ENCODE measurements around the gene MYBPC1. TPM values are rescaled to one million over a fixed set of nuclear protein-coding genes. Genes with fewer than 3 reads are reported as not detected.
"Not testable (repeated sequence)": the region's sequence is repeated elsewhere in the genome, so short reads cannot be mapped to it uniquely, and the experiment has no call there.

MYBPC1 gene
- total RNA-seq, 3 donors from 2014 or later, result not detected

DNA sequence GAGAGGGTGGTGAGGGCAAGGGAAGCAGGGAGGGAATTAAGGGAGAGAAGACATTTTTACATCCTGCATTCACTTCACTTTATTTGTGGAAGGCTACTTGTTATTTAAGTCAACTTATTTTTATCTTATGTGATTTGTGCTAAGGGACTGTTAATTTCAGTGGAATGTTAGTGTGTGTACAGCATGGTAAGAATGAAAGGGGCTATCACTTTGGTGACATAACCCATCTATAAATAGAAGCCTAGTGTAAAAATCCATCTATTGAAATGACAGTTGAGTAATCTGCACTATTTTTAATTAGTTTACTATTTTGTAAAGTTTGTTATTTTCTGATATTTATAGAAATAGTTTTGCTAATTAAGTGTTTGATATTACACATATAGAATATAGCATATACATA lies 85.9 kb downstream of the MYBPC1 start:
- DNase-seq (no peak), ATAC-seq (no peak)
- no peaks in the 10 kb centered on the region for H3K9me3 Mint-ChIP-seq
- no peak overlapping the region for H3K4me3 Mint-ChIP-seq
- no peaks in the 10 kb centered on the region for H3K4me1 Mint-ChIP-seq (ENCODE audit: low read depth)
- peaks cover 6% of the 10 kb centered on the region for H3K27me3 Mint-ChIP-seq (ENCODE audit: low read depth)
- no peaks in the 10 kb centered on the region for H3K36me3 Mint-ChIP-seq (ENCODE audit: insufficient read depth)

DNA sequence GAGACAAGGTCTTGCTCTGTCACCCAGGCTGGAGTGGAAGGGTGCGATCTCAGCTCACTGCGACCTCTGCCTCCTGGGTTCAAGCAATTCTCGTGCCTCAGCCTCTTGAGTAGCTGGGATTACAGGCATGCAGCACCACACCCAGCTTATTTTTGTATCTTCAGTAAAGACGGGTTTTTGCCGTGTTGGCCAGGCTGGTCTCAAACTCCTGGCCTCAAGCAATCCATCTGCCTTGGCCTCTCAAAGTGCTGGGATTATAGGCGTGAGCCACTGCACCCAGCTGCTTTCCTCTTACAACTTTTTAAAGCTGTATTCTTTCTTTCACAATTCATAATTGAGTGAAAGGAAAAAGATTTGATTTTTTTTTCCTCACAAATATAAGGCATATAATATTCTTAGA lies 86.9 kb downstream of the MYBPC1 start:
- not testable (repeated sequence) for H3K27me3 Mint-ChIP-seq (ENCODE audit: low read depth); ATAC-seq; H3K4me3 Mint-ChIP-seq

DNA sequence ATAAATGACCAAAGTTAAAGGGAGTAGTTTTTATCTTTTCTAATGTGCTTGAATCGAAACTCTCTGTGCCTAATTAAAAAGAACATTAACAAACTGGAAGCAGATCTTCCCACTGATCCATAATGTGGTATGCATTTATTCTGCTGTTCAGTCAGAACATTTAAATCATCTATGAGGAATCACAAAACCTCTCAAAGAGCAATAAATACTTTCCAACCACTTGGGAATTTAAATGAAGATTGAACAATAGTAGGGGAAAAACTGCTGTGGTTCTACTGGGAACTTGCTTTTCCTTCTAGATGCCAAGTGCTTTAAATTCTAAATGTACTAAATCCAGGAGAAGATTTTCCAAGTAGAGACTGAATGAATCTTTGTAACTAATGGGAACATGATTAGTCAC lies 90.3 kb downstream of the MYBPC1 start:
- ATAC-seq (no peak), DNase-seq (no peak)
- no peaks in the 10 kb centered on the region for H3K36me3 Mint-ChIP-seq (ENCODE audit: insufficient read depth)
- peaks cover 6% of the 10 kb centered on the region for H3K27me3 Mint-ChIP-seq (ENCODE audit: low read depth)
- H3K4me3 Mint-ChIP-seq, result no peak overlapping the region
- H3K9me3 Mint-ChIP-seq, result no peaks in the 10 kb centered on the region
- no peaks in the 10 kb centered on the region for H3K4me1 Mint-ChIP-seq (ENCODE audit: low read depth)

More for the DNA sequence above, 86.9 kb downstream of the MYBPC1 start:
- H3K9me3 Mint-ChIP-seq; H3K4me1 Mint-ChIP-seq (ENCODE audit: low read depth); DNase-seq; H3K36me3 Mint-ChIP-seq (ENCODE audit: insufficient read depth): not testable (repeated sequence)

DNA sequence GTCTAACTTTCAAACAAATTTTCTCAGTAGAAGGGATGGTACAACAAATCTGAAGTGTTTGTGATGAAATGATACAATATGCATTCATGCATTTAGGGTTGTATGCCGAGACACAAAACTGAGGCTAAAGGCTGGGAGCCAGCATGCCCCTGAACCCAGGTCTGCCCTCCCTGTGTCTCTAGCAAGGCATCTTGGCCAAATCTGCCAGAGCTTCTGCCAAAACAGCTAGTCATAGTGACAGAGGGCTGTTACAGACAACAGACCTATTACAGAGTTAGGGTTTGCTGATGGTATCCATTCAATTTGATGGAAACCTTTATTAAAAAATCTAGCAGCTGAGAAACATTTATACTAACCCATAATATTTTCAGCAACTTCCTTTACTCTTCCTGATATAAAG lies 91.4 kb downstream of the MYBPC1 start:
- no peak for ATAC-seq
- no peak for DNase-seq
- Mint-ChIP-seq H3K9me3 (no peaks in the 10 kb centered on the region), H3K4me3 (no peak overlapping the region), H3K27me3 (ENCODE audit: low read depth) (peaks cover 6% of the 10 kb centered on the region), H3K36me3 (ENCODE audit: insufficient read depth) (no peaks in the 10 kb centered on the region), H3K4me1 (ENCODE audit: low read depth) (no peaks in the 10 kb centered on the region)

DNA sequence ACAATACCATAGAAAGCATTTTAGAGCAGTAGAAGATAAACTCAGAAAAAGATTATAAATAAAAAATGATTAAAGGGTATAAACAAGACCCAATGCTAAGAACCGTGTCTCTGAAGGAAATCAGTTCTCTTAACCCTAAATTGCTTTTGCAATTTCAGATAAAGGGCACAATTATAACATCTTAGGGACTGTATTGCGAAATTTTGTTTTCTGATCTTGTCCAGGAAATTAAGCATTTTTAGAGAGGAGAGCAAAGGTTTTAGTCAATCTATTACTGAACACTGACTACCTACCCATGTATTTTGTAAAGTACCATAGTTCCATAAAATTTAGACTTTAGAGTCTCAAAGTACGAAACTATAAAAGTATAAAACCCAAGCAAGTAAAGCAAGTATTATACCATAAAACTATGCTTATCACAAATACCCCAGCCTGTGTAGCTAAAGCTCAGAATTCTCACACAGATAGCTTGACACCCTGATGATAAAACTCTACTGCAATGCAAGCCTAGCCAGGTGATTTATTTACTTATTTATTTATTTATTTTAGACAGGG lies 95.8 kb downstream of the MYBPC1 start:
- ATAC-seq, result no peak
- peaks cover 3% of the 10 kb centered on the region for H3K4me1 Mint-ChIP-seq (ENCODE audit: low read depth)
- H3K27me3 Mint-ChIP-seq (ENCODE audit: low read depth), result no peaks in the 10 kb centered on the region
- DNase-seq, result no peak
- no peak overlapping the region for H3K4me3 Mint-ChIP-seq
- H3K36me3 Mint-ChIP-seq (ENCODE audit: insufficient read depth), result no peaks in the 10 kb centered on the region
- H3K9me3 Mint-ChIP-seq, result no peaks in the 10 kb centered on the region

DNA sequence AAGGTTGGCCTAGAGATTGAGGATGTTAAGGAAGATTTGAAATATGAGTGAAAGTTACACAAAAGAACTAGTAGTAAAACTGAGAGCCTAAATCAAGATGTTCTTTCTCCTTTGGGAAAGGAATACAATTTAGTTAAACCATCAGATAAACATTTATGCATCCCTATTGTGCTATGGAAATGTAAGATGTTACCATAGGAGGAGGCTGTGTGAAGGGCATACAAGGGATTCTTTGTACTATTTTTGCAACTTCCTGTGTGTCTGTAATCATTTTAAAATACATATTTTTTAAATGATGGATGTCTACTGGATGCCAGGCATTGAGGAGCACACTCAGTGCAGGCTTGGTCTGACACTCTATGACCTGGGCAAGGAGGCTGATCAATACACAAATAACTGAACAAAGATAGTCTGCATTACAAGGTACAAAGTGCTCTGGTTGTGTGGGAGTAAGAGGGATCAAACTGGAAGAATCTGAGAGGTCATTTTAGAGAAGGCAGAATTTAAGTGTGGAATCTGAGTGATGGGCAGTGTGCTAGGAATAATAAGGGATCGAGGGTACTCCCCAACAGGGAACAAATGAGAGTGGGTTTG lies 96.8 kb downstream of the MYBPC1 start:
- Mint-ChIP-seq H3K4me1 (ENCODE audit: low read depth) (peaks cover 9% of the 10 kb centered on the region), H3K27me3 (ENCODE audit: low read depth) (no peaks in the 10 kb centered on the region), H3K9me3 (no peaks in the 10 kb centered on the region), H3K4me3 (no peak overlapping the region), H3K36me3 (ENCODE audit: insufficient read depth) (no peaks in the 10 kb centered on the region)
- ATAC-seq, result no peak
- no peak for DNase-seq

DNA sequence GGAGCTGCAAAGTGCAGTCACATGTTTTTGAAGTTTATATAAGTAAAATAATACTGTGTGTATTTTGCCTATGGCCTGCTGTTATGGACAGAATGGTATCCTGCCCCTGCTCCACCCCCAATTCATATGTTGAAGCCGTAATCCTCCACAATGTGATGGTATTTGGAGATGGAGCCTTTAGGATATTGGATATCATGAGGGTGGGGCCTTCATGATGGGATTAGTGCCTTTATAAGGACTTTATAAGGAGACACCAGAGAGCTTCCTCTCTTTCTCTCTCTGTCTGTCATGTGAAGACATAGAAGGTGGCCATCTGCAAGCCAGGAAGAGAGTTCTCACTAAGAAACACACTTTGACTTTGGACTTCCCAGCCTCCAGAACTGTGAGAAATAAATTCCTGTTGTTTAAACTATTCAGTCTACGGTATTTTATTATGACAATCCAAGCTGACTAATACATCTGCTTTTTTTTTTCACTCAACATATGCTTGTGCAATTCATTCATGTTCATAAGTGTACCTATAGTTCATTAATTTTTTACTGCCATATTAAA lies 99.6 kb downstream of the MYBPC1 start:
- DNase-seq (no peak), ATAC-seq (no peak)
- Mint-ChIP-seq H3K27me3 (ENCODE audit: low read depth) (no peaks in the 10 kb centered on the region), H3K9me3 (no peaks in the 10 kb centered on the region), H3K4me1 (ENCODE audit: low read depth) (peaks cover 24% of the 10 kb centered on the region), H3K36me3 (ENCODE audit: insufficient read depth) (no peaks in the 10 kb centered on the region), H3K4me3 (no peak overlapping the region)

DNA sequence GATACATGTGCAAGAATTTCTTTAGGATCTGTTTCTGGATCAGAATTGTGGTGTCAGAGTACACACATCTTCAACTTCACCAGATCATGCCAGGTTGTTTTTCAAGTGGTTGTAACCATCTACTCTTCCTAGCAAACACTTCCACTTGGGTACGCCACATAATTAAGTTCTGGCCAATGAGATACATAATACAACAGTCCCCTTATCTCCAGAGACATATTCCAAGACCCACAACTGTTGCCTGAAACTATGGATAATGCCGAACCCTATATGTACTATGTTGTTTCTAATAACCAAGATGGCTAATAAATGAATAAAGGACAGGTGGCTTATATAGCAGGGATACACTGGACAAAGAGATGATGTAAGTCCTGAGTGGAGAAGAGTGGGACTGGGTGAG lies 100.2 kb downstream of the MYBPC1 start:
- Mint-ChIP-seq H3K9me3 (no peaks in the 10 kb centered on the region), H3K4me1 (ENCODE audit: low read depth) (peaks cover 27% of the 10 kb centered on the region), H3K4me3 (no peak overlapping the region), H3K36me3 (ENCODE audit: insufficient read depth) (no peaks in the 10 kb centered on the region), H3K27me3 (ENCODE audit: low read depth) (no peaks in the 10 kb centered on the region)
- DNase-seq (no peak), ATAC-seq (no peak)

DNA sequence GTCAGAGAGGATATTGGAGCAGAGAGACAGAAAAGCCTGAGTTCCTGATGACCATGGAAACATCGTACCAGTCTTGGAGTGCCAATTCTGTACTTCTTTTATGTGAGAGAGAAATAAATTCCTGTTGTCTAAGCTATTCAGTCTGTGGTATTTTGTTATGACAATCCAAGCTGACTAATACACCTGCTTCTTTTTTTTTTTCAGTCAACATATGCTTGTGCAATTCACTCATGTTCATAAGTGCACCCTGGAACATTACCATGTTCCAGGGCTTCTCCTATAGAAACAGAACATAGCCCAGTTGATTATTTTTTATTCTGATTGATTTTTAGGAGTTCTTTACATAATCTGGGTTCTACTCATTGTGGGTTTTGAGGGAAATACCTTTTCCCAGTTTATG lies 100.9 kb downstream of the MYBPC1 start:
- peaks cover 30% of the 10 kb centered on the region for H3K4me1 Mint-ChIP-seq (ENCODE audit: low read depth)
- H3K9me3 Mint-ChIP-seq, result no peaks in the 10 kb centered on the region
- no peaks in the 10 kb centered on the region for H3K36me3 Mint-ChIP-seq (ENCODE audit: insufficient read depth)
- H3K4me3 Mint-ChIP-seq, result no peak overlapping the region
- no peak for DNase-seq
- no peak for ATAC-seq
- H3K27me3 Mint-ChIP-seq (ENCODE audit: low read depth), result no peaks in the 10 kb centered on the region

DNA sequence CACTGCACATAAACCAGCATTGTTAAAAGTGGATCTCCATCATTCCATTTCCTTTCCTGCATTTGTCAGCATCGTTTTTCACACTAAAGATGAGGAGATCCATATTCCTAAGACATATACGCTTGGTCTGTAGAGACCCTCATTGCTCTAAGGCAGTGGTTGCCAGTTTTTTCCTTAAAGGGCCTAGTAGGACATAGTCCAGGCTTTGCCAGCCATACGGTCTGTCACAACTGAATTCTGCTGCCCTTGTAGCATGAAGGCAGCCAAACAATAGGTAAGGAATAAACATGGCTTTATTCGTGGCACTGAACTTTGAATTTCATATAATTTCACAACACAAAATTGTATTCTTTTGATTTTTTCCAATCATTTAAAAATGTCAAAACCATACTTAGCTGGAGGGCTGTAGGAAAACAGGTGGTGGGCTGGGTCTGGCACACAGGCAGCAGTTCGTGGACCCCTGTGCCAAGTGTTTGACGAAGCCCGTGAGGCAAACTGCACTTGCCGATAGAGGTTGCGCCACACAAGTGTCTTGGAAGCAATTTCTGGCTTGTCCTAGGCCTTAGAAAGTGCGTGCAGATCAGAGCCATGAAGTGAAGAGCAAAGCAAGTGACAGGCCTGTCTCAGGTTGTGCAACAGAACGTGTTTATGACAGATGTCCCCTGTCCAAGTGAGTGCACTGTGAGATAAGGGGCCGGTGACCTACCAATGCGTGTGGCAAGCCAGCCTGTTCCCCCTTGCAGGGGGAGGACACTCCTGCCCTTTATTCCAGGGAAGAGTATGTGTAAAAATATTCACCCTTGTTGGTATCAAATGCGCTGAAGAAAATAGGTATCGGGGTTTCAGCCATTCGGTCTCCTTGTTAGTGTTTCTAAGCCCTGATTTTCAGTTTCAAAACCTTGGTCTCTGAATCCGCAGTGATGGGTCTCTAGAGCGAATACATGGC lies 101.8 kb downstream of the MYBPC1 start:
- ATAC-seq (no peak), DNase-seq (no peak)
- Mint-ChIP-seq H3K9me3 (no peaks in the 10 kb centered on the region), H3K36me3 (ENCODE audit: insufficient read depth) (no peaks in the 10 kb centered on the region), H3K27me3 (ENCODE audit: low read depth) (no peaks in the 10 kb centered on the region), H3K4me1 (ENCODE audit: low read depth) (peaks cover 33% of the 10 kb centered on the region), H3K4me3 (peak overlapping the region; percentile 86)

DNA sequence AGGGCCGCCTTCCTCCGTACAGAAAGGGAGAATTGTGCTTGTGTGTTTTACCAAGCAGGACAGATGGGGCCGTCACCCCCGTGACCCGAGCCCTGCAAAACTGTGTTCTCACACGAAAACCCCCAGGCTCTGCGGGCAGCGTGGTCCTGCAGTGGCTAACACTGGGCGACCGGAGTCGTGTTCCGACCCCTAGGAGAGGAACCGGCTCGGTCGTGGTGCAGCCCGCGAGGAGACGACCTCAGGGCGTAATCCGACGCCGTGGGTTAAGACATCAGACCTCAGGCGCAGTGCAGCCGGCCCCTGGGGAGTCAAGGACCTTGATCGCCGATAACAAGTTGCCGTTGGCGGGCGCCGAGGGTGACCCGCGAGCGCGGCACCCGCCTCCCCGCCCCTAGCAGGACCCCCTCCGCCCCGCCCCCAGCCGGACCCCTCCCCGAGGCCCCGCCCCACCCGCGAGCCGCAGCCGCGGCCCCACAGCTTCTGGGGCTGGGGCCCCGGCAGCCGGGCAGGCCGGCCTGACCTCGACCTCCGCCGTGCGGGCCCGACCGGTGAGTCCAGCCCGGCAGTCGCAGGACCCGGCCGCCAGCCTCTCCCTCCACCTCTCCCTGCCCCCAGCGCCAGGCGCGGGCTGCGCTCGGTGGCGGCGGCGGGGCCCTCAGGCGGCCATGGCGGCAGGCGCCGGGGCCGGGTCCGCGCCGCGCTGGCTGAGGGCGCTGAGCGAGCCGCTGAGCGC lies 102.6 kb downstream of the MYBPC1 start, which contains the start of gene CHPT1:
TSS of gene CHPT1 (plus strand) at position 444 of the 733 bp plus-strand sequence. CDS start at position 666, 222 bp downstream.
- peak within 1 kb of the TSS; percentile 87 for H3K4me3 Mint-ChIP-seq
- peaks cover 33% of the 10 kb centered on the region for H3K4me1 Mint-ChIP-seq (ENCODE audit: low read depth)
- H3K9me3 Mint-ChIP-seq, result no peaks in the 10 kb centered on the region
- H3K36me3 Mint-ChIP-seq (ENCODE audit: insufficient read depth), result no peaks in the 10 kb centered on the region
- peak; percentile 84 to 85 for ATAC-seq
- H3K27me3 Mint-ChIP-seq (ENCODE audit: low read depth), result no peaks in the 10 kb centered on the region
- peak; percentile 45 for DNase-seq

DNA sequence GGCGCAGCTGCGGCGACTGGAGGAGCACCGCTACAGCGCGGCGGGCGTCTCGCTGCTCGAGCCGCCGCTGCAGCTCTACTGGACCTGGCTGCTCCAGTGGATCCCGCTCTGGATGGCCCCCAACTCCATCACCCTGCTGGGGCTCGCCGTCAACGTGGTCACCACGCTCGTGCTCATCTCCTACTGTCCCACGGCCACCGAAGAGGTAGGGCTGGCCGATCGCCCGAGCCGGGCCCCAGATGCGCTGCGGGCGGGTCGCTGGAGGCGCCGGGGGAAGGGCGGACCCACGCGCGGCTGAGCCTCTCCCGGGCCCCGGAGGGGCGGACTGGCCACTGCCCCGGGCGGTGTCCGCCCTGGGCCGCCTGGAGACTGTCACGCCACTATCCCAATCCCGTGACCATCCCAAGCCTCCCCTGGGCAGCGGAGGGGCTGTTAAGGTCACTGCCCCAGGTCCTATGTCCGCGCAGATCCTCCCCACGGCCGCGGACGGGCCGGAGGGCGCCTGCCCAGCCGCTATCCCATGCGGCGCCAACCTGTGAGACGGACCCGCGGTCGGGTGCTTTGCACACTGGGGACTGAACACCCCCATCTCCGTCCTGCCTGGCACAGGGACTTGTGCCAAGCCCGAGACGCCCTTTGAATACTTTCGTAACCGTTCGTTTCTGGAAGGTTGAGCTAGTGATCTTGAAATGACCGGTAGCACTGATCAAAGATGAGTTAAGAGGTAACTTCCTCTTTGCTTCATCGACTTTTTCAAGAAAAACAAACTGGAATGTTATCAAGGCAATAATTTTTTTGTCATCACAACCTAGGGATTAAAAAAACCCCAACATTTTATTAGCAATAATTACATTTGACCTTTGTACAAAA lies 103.4 kb downstream of the MYBPC1 start:
- Mint-ChIP-seq H3K27me3 (ENCODE audit: low read depth) (no peaks in the 10 kb centered on the region), H3K4me3 (peak overlapping the region; percentile 87), H3K4me1 (ENCODE audit: low read depth) (peaks cover 33% of the 10 kb centered on the region), H3K36me3 (ENCODE audit: insufficient read depth) (no peaks in the 10 kb centered on the region), H3K9me3 (no peaks in the 10 kb centered on the region)
- ATAC-seq (peak; percentile 42 to 43), DNase-seq (no peak)

DNA sequence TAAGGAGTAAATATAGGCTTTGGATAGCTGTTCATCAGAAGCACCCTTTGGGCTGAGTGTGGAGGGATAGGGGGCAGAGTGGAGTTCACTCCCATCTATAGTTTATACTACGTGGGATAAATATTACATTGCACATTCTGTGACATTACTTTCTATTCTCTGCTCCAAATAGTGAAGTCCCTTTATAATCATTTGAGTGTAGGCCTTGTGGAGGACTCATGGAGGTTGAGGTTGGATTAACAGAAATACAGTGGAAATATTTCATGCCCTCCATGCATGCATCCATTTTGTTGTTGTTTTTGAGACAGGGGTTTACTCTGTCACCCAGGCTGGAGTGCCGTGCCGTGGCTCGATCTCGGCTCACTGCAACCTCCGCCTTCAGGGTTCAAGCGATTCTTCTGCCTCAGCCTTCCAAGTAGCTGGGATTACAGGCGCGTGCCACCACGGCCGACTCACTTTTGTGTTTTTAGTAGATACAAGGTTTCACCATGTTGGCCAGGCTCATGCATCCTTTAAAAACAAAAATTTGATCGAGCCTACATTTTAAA lies 104.1 kb downstream of the MYBPC1 start:
- peaks cover 33% of the 10 kb centered on the region for H3K4me1 Mint-ChIP-seq (ENCODE audit: low read depth)

More for the DNA sequence above, 104.1 kb downstream of the MYBPC1 start:
- Mint-ChIP-seq H3K9me3 (no peaks in the 10 kb centered on the region), H3K4me3 (peak overlapping the region; percentile 87), H3K36me3 (ENCODE audit: insufficient read depth) (no peaks in the 10 kb centered on the region), H3K27me3 (ENCODE audit: low read depth) (no peaks in the 10 kb centered on the region)
- ATAC-seq (no peak), DNase-seq (no peak)
